GM18909 (cell line): ENCODE measurements around the gene SPRED2.
"Not testable (repeated sequence)": the region's sequence is repeated elsewhere in the genome, so short reads cannot be mapped to it uniquely, and the experiment has no call there.

ENCODE experiments used
- ATAC-seq: cut with Tn5 transposase; IDR thresholded peaks from one replicate; pipeline ENCODE4 v1.9.1; 2021; ENCODE audit warnings: mild to moderate bottlenecking; ENCODE audit not compliant: unreplicated experiment, poor library complexity

SPRED2 gene

GRCh38 chr2:65320042-65320725, 112.2 kb downstream of the SPRED2 start:
- peak; percentile 71 for ATAC-seq

GRCh38 chr2:65319674-65320041, 112.7 kb downstream of the SPRED2 start:
- ATAC-seq = no peak

- no peak for ATAC-seq
Observed at GRCh38 chr2:65319072-65319673, 113.2 kb downstream of the SPRED2 start.

GRCh38 chr2:65317841-65318240, 114.6 kb downstream of the SPRED2 start:
- no peak for ATAC-seq

GRCh38 chr2:65317351-65317750, 115.0 kb downstream of the SPRED2 start:
- ATAC-seq = not testable (repeated sequence)

GRCh38 chr2:65316072-65316471, 116.3 kb downstream of the SPRED2 start:
- ATAC-seq = no peak

- no peak for ATAC-seq
Observed at GRCh38 chr2:65314801-65315441, 117.5 kb downstream of the SPRED2 start.

GRCh38 chr2:65313954-65314256, 118.5 kb downstream of the SPRED2 start:
- no peak for ATAC-seq

- no peak for ATAC-seq
Observed at GRCh38 chr2:65313126-65313953, 119.1 kb downstream of the SPRED2 start.

- ATAC-seq = no peak
Observed at GRCh38 chr2:65311596-65311995, 120.8 kb downstream of the SPRED2 start.

- no peak for ATAC-seq
Observed at GRCh38 chr2:65311049-65311448, 121.3 kb downstream of the SPRED2 start.

- ATAC-seq = no peak
Observed at GRCh38 chr2:65309699-65310098, 122.7 kb downstream of the SPRED2 start.

- no peak for ATAC-seq
Observed at GRCh38 chr2:65305934-65306333, 126.5 kb downstream of the SPRED2 start.

- ATAC-seq = peak; percentile 89
Observed at GRCh38 chr2:65300761-65301711, 131.4 kb downstream of the SPRED2 start.

GRCh38 chr2:65300134-65300760, 132.2 kb downstream of the SPRED2 start:
- no peak for ATAC-seq

GRCh38 chr2:65299246-65299645, 133.2 kb downstream of the SPRED2 start:
- ATAC-seq = no peak

GRCh38 chr2:65298089-65298488, 134.3 kb downstream of the SPRED2 start:
- ATAC-seq = no peak

- no peak for ATAC-seq
Observed at GRCh38 chr2:65297544-65297943, 134.9 kb downstream of the SPRED2 start.

- no peak for ATAC-seq
Observed at GRCh38 chr2:65296971-65297370, 135.4 kb downstream of the SPRED2 start.

- no peak for ATAC-seq
Observed at GRCh38 chr2:65294701-65295100, 137.7 kb downstream of the SPRED2 start.
